MM.1S (cell line): ENCODE data around the gene WBP1.

Source experiments
- DNase-seq: peaks from one replicate; pipeline ENCODE4 v3.0.0-alpha.2; 2015
- H2AFZ ChIP-seq: fragments of 300-600 bp; sonication (generic); 2 replicates; pipeline ENCODE4 v1.6.0; 2016; ENCODE audit warnings: antibody characterized with exemption, low read length
- H3F3A ChIP-seq: fragments of 300-600 bp; sonication (generic); 2 replicates; pipeline ENCODE4 v1.6.1; 2016; ENCODE audit warnings: mild to moderate bottlenecking, antibody characterized with exemption, low read length, moderate library complexity, mixed read lengths; ENCODE audit not compliant: insufficient read depth
- H3K27ac ChIP-seq: fragments of 300-600 bp; sonication (generic); 2 replicates; pipeline ENCODE4 v1.5.1; 2016; ENCODE audit warnings: mild to moderate bottlenecking, low read length
- H3K27me3 ChIP-seq: fragments of 300-600 bp; sonication (generic); replicated peaks from 2 replicates; pipeline ENCODE4 v1.6.0; 2016; ENCODE audit warnings: low read length; ENCODE audit not compliant: insufficient read depth
- H3K36me3 ChIP-seq: fragments of 300-600 bp; sonication (generic); replicated peaks from 2 replicates; pipeline ENCODE4 v1.6.1; 2016; ENCODE audit warnings: mild to moderate bottlenecking, low read length, mixed read lengths; ENCODE audit not compliant: insufficient read depth
- H3K4me1 ChIP-seq: fragments of 300-600 bp; sonication (generic); 2 replicates; pipeline ENCODE4 v1.6.1; 2016; ENCODE audit warnings: low read length, mixed read lengths
- H3K4me2 ChIP-seq: fragments of 300-600 bp; sonication (generic); 2 replicates; pipeline ENCODE4 v1.6.0; 2016; ENCODE audit warnings: low read depth, low read length
- H3K4me3 ChIP-seq: fragments of 300-600 bp; sonication (generic); 2 replicates; pipeline ENCODE4 v1.5.1; 2016; ENCODE audit warnings: low read length, mixed read lengths
- H3K79me2 ChIP-seq: fragments of 300-600 bp; sonication (generic); 2 replicates; pipeline ENCODE4 v1.6.1; 2016; ENCODE audit warnings: mixed run types, low read length, mixed read lengths
- H3K9ac ChIP-seq: fragments of 300-600 bp; sonication (generic); 2 replicates; pipeline ENCODE4 v1.6.1; 2016; ENCODE audit warnings: low read length, mixed read lengths
- H3K9me2 ChIP-seq: fragments of 300-600 bp; sonication (generic); replicated peaks from 2 replicates; pipeline ENCODE4 v1.6.1; 2016; ENCODE audit warnings: mild to moderate bottlenecking, low read length, mixed read lengths; ENCODE audit not compliant: insufficient read depth
- H3K9me3 ChIP-seq: fragments of 300-600 bp; sonication (generic); replicated peaks from 2 replicates; pipeline ENCODE4 v1.6.1; 2016; ENCODE audit warnings: mild to moderate bottlenecking, low read length, mixed read lengths; ENCODE audit not compliant: insufficient read depth
- H4K20me1 ChIP-seq: fragments of 300-600 bp; sonication (generic); 2 replicates; pipeline ENCODE4 v1.6.1; 2016; ENCODE audit warnings: mild to moderate bottlenecking, low read length, moderate library complexity, mixed read lengths; ENCODE audit not compliant: insufficient read depth
- EZH2 ChIP-seq: fragments of 300-600 bp; sonication (generic); optimal IDR thresholded peaks from 2 replicates; pipeline ENCODE3; 2017; ENCODE audit warnings: low read depth, mild to moderate bottlenecking, antibody characterized with exemption, low read length, mixed read lengths
- EZH2phosphoT487 ChIP-seq: fragments of 300-600 bp; sonication (generic); IDR thresholded peaks from 2 replicates; pipeline ENCODE4 v1.6.1; 2018; ENCODE audit warnings: antibody characterized with exemption, low read length
- TF ChIP-seq, protein P1 (sequence below): fragments of 300-600 bp; sonication (generic); IDR thresholded peaks from 2 replicates; pipeline ENCODE4 v1.5.1; 2016; ENCODE audit warnings: antibody characterized with exemption, low read length, mixed read lengths

Gene WBP1

GRCh38 chr2:74499940-74500577 lies 41.8 kb downstream of the WBP1 start:
- no peak overlapping the region for H2AFZ ChIP-seq
- no peak overlapping the region for H3K4me3 ChIP-seq
- H3K4me2 ChIP-seq, result no peak overlapping the region
- DNase-seq, result no peak
- H3K27ac ChIP-seq, result no peak overlapping the region
- no peaks in the 10 kb centered on the region for H4K20me1 ChIP-seq
- no peaks in the 10 kb centered on the region for H3K9me3 ChIP-seq
- 0 out of 2 replicates have a peak, but pooled peaks cover 13% of the 10 kb centered on the region for H3F3A ChIP-seq
- H3K4me1 ChIP-seq, result peaks cover 6% of the 10 kb centered on the region; the same call in 1 of the 2 replicates
- no peak for TF ChIP-seq EZH2
- TF ChIP-seq, protein P1, sequence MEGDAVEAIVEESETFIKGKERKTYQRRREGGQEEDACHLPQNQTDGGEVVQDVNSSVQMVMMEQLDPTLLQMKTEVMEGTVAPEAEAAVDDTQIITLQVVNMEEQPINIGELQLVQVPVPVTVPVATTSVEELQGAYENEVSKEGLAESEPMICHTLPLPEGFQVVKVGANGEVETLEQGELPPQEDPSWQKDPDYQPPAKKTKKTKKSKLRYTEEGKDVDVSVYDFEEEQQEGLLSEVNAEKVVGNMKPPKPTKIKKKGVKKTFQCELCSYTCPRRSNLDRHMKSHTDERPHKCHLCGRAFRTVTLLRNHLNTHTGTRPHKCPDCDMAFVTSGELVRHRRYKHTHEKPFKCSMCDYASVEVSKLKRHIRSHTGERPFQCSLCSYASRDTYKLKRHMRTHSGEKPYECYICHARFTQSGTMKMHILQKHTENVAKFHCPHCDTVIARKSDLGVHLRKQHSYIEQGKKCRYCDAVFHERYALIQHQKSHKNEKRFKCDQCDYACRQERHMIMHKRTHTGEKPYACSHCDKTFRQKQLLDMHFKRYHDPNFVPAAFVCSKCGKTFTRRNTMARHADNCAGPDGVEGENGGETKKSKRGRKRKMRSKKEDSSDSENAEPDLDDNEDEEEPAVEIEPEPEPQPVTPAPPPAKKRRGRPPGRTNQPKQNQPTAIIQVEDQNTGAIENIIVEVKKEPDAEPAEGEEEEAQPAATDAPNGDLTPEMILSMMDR, result no peak
- TF ChIP-seq EZH2phosphoT487, result no peak
- no peaks in the 10 kb centered on the region for H3K36me3 ChIP-seq
- no peaks in the 10 kb centered on the region for H3K79me2 ChIP-seq
- no peaks in the 10 kb centered on the region for H3K9me2 ChIP-seq
- H3K27me3 ChIP-seq, result peaks cover 25% of the 10 kb centered on the region
- no peak overlapping the region for H3K9ac ChIP-seq

GRCh38 chr2:74500578-74500946 lies 42.3 kb downstream of the WBP1 start:
- no peak for DNase-seq
- H2AFZ ChIP-seq, result no peak overlapping the region
- H3K9me3 ChIP-seq, result no peaks in the 10 kb centered on the region
- H3K27me3 ChIP-seq, result peaks cover 25% of the 10 kb centered on the region
- H3K9me2 ChIP-seq, result no peaks in the 10 kb centered on the region
- H3K79me2 ChIP-seq, result no peaks in the 10 kb centered on the region
- H3K27ac ChIP-seq, result no peak overlapping the region
- no peak overlapping the region for H3K9ac ChIP-seq
- H3K4me1 ChIP-seq, result peaks cover 6% of the 10 kb centered on the region; the same call in 1 of the 2 replicates
- 0 out of 2 replicates have a peak, but pooled peaks cover 14% of the 10 kb centered on the region for H3F3A ChIP-seq
- no peak overlapping the region for H3K4me2 ChIP-seq
- TF ChIP-seq EZH2 (no peak), EZH2phosphoT487 (no peak)
- TF ChIP-seq, protein P1, result no peak
- no peaks in the 10 kb centered on the region for H3K36me3 ChIP-seq
- H4K20me1 ChIP-seq, result no peaks in the 10 kb centered on the region
- no peak overlapping the region for H3K4me3 ChIP-seq

GRCh38 chr2:74501335-74502071 lies 43.3 kb downstream of the WBP1 start:
- Histone ChIP-seq H4K20me1 (no peaks in the 10 kb centered on the region), H3K79me2 (peaks cover 6% of the 10 kb centered on the region), H3K4me3 (no peak overlapping the region), H3K4me1 (peaks cover 7% of the 10 kb centered on the region), H3F3A (0 out of 2 replicates have a peak, but pooled peaks cover 14% of the 10 kb centered on the region), H3K4me2 (no peak overlapping the region), H3K36me3 (no peaks in the 10 kb centered on the region), H3K9me3 (no peaks in the 10 kb centered on the region), H2AFZ (no peak overlapping the region), H3K9me2 (no peaks in the 10 kb centered on the region), H3K27ac (no peak overlapping the region), H3K27me3 (peaks cover 25% of the 10 kb centered on the region), H3K9ac (no peak overlapping the region)
- no peak for TF ChIP-seq EZH2phosphoT487
- TF ChIP-seq, protein P1, result no peak
- TF ChIP-seq EZH2, result no peak
- no peak for DNase-seq
